Fibroblast of villous mesenchyme (primary cell): Measurements from ENCODE around the gene ACOX2. TPM values are rescaled to one million over a fixed set of nuclear protein-coding genes. Genes with fewer than 3 reads are reported as not detected.

Experiments used
- DNase-seq: peaks from one replicate; pipeline ENCODE4 v3.0.0-alpha.2; 2010; ENCODE audit warnings: low read depth
- H3K4me3 ChIP-seq: 2 replicates; pipeline ENCODE4 v1.5.1; 2011; ENCODE audit warnings: low read depth, mild to moderate bottlenecking, low read length
- CTCF ChIP-seq: IDR thresholded peaks from 2 replicates; pipeline ENCODE4 v1.5.1; 2012; ENCODE audit warnings: low read depth, mild to moderate bottlenecking, low read length; ENCODE audit not compliant: insufficient read depth
- total RNA-seq: library from RNA; depleted of rRNA; stranded (reverse); fragments of >200 nt; gene quantifications from 2 replicates; pipeline ENCODE4 v1.2.3, GENCODE V29; 2012

The ACOX2 gene
- total RNA-seq, 1 donor: 12.1 TPM

GRCh38 chr3:58474967-58475578 lies 61.9 kb downstream of the ACOX2 start:
- no peak for TF ChIP-seq CTCF
- no peak overlapping the region for H3K4me3 ChIP-seq
- DNase-seq: no peak

GRCh38 chr3:58474348-58474911 lies 62.6 kb downstream of the ACOX2 start:
- no peak for TF ChIP-seq CTCF
- no peak for DNase-seq
- H3K4me3 ChIP-seq: no peak overlapping the region

- TF ChIP-seq CTCF: no peak
- no peak for DNase-seq
- H3K4me3 ChIP-seq: no peak overlapping the region
Measured at GRCh38 chr3:58473275-58473674, 63.7 kb downstream of the ACOX2 start.

GRCh38 chr3:58471025-58471887 lies 65.7 kb downstream of the ACOX2 start:
- DNase-seq: peak; percentile 96
- H3K4me3 ChIP-seq: no peak overlapping the region
- no peak for TF ChIP-seq CTCF

- no peak for TF ChIP-seq CTCF
- no peak for DNase-seq
Measured at GRCh38 chr3:58470363-58471024, 66.5 kb downstream of the ACOX2 start.

GRCh38 chr3:58469096-58469495 lies 67.9 kb downstream of the ACOX2 start:
- TF ChIP-seq CTCF: no peak
- no peak overlapping the region for H3K4me3 ChIP-seq
- peak; percentile 20 for DNase-seq

More at GRCh38 chr3:58470363-58471024, 66.5 kb downstream of the ACOX2 start:
- H3K4me3 ChIP-seq: no peak overlapping the region
